T-helper 1 cell (primary cell): ENCODE measurements around the gene BRD9.
"Not testable (repeated sequence)": the region's sequence is repeated elsewhere in the genome, so short reads cannot be mapped to it uniquely, and the experiment has no call there.

Experiments used
- DNase-seq, 5 donors: peaks; one replicate each; pipeline ENCODE4 v3.0.0-alpha.2; 2012 to 2020

Gene BRD9

DNA sequence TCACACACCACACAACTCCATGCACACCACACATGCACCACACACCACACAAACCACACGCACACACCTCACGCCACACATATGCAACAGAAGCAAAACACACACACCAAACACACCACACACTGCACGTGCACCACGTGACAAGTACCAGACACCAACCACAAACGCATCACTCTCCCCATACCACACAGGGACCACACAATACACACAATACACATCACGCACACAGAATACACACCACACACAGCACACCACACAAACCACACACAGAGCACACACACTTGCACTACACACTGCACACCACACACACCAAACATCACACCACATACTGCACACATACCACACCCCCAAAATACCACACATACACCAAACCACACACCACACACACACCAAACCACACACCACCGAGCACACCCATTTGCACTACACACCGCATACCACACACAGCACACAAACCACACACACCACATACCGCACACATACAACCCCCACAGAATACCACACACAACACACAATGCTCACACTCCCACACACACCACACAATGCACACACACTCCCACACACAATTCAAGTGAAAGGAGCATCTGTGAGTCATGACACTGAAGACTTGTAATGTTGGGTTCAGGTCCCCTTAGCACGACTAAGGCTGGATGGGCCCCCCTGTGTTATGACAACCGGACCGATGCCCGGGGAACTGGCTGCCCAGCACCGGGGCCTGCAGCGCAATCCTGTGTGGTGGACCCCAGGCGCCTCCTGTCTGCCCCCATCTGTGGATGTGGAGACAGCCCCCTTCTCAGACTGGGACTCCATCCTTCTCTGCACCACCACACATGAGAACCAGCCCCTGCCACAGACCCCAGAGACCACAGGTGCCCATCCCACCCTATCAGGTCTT is 35.8 kb downstream of the BRD9 start:
- no peak for DNase-seq

DNA sequence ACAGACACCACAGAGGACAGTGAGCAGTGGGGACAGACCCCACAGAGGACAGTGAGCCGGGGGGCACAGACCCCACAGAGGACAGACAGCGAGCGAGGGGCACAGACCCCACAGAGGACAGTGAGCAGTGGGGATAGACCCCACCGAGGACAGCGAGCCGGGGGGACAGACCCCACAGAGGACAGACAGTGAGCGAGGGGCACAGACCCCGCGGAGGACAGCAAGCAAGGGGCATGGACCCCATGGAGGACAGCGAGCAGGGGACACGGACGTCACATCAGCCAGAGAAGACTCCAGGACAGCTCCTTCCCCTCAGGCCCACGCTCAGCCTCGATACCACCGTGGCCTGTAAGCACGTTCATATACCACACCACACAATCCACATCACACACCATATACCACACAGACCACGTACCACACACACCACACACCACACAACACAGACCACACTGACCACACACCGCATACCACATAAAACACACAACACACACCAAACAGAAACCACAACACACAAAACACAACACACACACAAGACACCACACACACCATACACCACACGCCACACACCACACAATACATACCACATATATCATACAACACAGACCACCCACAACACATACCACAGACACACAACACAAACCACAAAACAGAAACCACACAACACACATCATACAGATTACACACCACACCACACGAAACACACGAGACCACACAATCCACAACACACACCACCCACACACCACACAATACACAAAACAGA is 36.6 kb downstream of the BRD9 start:
- DNase-seq, result peak in 1 of 5 donors; percentile 27

DNA sequence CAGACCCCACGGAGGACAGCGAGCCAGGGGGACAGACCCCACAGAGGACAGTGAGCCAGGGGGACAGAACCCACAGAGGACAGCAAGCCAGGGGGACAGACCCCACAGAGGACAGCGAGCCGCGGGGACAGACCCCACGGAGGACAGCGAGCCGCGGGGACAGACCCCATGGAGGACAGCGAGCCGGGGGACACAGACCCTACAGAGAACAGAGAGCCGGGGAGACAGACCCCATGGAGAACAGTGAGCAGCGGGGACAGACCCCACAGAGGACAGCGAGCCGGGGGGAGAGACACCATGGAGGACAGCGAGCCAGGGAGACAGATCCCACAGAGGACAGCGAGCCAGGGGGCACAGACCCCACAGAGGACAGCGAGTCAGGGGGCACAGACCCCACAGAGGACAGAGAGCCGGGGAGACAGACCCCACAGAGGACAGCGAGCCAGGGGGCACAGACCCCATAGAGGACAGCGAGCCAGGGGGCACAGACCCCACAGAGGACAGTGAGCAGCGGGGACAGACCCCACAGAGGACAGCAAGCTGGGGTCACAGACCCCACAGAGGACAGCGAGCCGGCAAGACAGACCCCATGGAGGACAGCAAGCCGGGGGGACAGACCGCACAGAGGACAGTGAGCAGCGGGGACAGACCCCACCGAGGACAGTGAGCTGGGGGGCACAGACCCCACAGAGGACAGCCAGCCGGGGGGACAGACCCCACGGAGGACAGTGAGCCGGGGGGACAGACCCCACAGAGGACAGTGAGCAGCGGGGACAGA is 37.4 kb downstream of the BRD9 start:
- DNase-seq, result no peak

DNA sequence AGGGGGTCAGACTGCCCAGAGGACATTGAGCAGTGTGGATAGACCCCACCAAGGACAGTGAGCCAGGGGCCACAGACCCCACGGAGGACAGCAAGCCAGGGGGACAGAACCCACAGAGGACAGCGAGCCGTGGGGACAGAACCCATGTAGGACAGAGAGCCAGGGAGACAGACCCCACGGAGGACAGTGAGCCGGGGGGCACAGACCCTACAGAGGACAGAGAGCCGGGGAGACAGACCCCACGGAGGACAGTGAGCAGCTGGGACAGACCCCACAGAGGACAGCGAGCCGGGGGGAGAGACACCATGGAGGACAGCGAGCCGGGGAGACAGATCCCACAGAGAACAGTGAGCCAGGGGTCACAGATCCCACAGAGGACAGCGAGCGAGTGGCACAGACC is 38.4 kb downstream of the BRD9 start:
- DNase-seq, result no peak

DNA sequence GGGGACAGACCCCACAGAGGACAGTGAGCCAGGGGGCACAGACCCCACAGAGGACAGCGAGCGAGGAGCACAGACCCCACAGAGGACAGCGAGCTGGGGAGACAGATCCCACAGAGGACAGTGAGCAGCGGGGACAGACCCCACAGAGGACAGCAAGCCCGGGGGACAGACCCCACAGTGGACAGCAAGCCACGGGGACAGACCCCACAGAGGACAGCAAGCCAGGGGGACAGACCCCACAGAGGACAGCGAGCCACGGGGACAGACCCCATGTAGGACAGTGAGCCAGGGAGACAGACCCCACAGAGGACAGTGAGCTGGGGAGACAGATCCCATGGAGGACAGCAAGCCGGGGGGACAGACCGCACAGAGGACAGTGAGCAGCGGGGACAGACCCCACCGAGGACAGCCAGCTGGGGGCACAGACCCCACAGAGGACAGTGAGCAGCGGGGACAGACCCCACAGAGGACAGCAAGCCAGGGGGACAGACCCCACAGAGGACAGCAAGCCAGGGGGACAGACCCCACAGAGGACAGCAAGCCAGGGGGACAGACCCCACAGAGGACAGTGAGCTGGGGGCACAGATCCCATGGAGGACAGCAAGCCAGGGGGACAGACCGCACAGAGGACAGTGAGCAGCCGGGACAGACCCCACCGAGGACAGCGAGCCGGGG is 39.0 kb downstream of the BRD9 start:
- not testable (repeated sequence) for DNase-seq

DNA sequence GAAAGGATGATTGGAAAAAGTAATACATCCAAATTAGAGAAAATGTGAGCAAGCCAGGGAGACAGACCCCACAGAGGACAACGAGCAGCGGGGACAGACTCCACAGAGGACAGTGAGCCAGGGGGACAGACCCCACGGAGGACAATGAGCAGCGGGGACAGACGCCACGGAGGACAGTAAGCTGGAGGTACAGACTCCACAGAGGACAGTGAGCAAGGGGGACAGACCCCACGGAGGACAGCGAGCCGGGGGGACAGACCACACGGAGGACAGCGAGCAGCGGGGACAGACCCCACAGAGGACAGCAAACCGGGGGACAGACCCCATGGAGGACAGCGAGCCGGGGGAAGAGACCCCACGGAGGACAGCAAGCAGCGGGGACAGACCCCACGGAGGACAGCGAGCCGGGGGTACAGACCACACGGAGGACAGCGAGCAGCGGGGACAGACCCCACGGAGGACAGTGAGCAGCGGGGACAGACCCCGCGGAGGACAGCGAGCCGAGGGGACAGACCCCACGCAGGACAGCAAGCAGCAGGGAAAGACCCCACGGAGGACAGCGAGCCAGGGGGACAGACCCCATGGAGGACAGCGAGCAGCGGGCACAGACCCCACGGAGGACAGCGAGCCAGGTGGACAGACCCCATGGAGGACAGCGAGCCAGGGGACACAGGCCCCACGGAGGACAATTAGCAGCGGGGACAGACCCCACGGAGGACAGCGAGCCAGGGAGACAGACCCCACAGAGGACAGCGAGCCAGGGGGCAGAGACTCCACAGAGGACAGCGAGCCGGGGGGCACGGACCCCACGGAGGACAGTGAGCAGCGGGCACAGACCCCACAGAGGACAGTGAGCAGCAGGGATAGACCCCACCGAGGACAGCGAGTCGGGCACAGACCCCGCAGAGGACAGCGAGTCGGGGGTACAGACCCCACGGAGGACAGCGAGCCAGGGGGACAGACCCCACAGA is 39.9 kb downstream of the BRD9 start:
- DNase-seq, result no peak

DNA sequence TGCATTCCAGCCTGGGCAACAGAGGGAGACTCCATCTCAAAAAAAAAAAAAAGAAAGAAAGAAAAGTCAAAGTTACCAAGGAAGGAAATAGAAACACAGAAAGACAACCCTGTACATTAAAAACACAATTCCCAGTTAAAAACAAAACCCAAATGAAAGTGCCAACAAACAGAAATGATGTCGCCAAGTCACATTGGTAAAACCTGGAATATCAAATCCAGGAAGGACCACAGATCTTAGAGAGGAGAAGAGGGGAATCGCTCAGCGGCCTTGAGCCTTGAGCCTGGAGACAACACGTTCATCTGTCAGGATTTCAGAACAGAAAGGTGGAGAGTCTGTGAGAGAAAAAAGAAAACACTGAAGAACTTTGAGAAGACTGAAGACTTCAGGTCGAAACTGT is 40.6 kb downstream of the BRD9 start:
- no peak for DNase-seq

DNA sequence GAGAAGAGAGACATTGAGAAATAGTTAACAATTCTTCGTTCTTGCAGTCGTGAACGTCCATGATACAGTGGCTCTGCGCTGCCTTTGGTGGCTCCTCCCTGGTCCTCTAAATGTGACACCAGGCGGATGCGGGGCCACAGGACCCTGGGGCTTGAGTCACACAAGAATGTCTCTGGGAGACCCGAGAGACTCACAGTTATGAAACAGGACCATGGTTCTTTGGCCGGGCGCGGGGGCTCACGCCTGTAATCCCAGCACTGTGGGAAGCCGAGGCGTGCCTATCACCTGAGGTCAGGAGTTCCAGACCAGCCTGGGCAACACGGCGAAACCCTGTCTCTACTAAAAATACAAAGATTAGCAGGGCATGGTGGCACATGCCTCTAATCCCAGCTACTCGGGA is 41.0 kb downstream of the BRD9 start:
- DNase-seq, result no peak

DNA sequence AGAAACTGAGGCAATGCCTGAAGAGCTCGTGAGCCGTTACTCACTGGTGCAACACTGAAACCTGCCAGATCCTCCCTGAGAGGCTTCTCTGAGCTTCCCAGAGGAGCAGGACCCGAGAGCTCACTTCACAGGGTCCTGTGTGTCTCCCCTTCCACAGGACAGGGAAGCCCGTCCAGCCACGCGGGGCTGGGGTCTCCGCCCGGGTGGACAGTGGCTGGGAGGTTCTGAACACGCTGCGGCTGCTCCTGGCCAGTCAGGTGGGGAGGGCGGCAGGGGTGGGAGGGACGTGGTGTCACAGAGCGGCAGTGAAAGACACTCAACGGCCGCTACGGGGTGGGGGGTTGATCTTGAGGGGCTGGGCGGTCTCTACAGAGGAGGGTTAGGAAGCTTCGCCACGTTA is 41.5 kb downstream of the BRD9 start:
- DNase-seq, result no peak

DNA sequence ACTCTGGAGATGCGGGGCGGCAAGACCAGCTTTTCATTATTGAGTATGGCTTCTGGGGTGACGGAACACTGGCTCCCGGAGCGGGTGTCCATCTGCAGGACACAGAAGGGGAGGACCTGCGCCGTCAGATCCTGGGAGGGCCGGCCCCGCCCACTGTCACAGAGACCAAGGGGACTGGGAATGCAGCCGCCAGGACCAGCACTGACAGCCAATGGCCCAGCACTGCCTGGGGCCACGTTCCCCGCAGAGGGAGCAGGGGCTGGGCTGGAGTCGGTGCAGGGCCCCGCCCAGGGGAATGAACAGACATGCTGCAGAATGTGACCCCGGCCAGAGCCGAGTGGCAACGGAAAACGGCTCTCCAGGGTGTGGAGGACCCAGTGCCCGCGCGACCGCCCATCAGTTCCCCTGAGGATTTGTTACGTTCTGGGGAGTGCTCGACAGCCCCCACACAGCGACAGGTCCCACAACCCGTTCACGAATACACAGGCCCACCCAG is 42.0 kb downstream of the BRD9 start, which contains the start of gene ZDHHC11:
Gene ZDHHC11, minus strand, starts transcription at position 476 of the 496 bp plus-strand sequence. Its CDS starts 384 bp downstream, at position 92.
- no peak for DNase-seq

DNA sequence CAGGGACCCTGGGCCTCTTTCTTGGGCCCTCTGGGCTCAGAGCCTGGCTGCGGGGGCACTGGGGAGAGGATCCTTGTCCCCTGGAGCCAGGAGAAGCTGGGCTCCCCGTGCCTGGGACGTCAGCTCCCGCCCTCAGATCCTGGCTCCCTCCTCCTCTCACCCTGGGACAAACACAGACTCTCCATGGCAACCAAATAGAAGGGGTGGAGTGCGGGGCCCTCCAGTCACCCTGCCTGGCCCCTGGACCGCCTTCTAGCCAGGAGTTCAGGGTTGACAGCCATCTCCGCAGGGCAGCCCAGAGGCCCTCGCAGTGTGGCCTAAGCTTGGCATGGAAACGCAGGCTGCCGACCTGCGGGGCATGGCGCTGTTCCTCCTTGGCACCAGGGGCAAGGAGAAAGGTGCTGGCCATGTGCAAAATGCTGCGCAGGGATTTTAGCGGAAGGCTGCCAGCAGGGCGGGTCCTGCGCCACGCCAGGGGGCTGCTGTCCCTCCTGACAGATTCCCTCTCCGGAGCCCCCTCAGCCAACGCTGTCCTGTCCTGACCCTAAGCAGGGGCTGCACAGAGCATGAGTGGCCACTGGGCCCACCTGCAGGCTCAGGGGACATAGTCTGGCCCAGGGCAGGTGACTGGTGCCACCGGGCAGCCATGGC is 42.8 kb downstream of the BRD9 start:
- DNase-seq, result no peak

DNA sequence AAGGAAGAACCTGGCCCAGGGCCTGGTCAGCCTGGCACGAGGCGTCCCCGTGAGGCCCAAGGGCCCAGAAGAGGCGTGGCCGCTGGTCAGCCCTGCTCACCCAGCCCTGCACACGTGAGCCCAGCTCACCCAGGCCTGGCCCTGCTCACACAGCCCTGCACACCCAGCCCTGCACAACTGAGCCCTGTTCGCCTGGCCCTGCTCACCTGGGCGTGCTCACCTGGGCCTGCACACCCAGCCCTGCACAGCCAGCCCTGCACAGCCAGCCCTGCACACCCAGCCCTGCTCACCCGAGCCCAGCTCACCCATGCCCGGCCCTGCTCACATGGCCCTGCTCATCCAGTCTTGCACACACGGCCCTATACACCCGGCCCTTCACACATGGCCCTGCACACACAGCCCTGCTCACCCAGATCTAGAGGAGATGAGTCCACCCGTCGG is 43.9 kb downstream of the BRD9 start:
- DNase-seq, result no peak

DNA sequence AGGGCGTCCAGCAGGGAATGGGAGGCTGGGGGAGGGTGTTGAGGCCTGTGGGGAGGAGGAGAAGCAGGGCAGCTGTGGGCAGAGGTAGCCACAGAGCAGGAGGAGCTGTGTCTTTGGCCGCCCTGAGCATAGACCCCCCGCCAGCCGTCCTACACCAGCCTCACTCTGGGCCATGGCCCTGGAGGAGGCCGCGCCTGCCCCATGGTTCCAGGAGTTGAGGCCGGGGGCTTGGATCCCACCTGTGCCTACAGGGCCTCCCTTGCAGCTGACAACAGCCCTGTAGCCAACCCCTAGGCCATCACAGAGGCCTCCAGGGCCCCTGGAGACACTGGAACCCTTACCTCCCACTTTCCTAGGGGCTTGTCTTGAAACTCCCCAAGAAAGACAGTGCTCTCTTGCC is 44.9 kb downstream of the BRD9 start:
- not testable (repeated sequence) for DNase-seq

DNA sequence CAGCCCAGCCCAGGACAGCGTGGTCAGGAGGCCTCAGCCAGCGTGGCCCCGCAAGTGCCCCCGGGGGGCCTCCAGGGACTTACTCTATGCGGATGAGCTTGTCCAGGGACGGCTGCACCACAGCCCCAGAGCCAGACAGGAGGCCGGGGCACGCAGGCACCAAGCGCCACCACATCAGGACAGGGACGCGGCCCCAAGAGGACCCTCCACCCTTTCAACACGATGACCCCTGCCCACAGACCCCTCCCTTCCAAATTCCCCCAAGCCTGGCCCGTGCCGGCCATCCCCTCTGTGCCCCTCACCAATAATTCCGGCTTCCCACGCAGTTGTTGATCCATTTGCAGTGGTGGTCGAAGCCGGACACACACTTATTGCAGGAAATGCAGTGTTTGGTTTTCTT is 45.4 kb downstream of the BRD9 start:
- not testable (repeated sequence) for DNase-seq

DNA sequence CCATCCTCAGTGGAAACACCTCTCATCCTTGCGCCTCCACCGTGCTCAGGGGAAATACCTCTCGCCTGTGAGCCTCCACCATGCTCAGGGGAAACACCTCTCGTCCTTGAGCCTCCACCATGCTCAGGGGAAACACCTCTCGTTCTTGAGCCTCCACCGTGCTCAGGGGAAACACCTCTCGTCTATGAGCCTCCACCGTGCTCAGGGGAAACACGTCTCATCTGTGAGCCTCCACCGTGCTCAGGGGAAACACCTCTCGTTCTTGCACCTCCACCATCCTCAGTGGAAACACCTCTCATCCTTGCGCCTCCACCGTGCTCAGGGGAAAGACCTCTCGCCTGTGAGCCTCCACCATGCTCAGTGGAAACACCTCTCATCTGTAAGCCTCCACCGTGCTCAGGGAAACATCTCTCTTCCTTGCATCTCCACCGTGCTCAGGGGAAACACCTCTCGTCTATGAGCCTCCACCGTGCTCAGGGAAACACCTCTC is 46.0 kb downstream of the BRD9 start:
- peak in 1 of 5 donors; percentile 56 for DNase-seq

DNA sequence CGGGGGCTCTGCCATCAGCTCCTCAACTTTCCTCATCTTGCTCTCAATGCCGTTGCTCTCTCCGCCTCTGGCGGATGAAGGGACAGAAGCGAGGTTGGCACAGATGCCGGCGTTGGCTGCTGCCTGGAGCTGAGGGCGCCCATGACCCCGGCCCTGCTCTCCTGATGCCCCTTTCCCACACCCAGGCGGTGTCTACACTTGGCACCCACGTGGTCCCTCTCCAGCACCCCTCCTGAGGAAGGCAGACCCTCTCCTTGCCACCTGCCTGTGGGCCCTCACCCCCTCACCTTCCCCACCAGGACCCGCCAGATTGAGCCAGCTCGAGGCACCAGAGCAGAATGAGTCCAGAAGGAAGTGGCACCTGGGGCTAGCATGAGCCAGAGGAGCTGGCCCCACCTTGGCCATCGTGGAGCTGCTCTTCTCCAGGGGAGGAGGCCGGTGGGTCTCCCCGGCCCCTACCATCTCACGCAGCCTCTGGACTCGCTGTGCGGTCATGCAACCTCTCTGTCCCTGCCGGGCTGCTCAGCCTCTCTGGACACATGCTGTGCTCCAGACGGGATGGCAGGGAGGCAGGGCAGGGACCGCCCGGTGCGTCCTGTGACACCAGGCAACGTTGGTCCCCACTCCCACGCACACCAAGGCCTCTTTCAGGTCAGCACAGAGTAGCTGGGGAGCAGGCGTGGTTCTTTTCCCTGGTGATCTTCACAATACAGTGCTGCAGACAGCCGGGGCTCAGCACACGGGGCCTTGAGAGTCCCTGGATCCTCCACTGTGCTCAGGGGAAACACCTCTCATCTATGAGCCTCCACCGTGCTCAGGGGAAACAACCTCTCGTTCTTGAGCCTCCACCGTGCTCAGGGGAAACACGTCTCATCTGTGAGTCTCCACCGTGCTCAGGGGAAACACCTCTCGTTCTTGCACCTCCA is 46.7 kb downstream of the BRD9 start:
- not testable (repeated sequence) for DNase-seq

DNA sequence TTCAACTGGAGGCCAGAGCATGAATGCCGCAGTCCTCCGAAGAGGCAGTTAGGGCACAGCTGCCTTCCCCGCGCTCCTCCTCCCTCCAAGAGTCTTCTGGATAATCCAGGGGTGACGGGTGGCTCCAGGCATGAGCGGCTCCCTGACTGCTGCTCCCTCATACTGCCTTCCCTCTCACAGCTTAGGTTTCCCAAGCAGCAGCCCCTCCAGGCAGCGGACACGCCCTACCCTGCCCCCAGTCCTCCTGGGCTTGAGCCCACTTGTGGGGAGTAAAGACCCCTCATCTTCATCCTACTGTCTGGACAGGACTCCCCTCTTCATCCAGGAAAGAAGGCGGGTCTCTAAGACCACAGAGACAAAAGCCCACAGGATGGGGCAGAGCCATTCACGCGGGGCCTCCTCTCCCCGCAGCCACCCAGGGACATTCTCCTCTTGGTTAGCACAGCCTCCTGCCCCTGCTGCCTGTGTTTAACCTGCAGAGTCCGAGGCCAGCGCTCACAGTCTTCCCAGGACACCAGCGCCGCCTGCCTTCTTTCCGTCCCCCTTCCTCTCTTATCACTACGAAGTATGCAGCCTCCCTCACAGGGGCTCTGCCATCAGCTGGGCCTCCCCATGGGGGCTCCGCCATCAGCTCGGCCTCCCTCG is 47.4 kb downstream of the BRD9 start:
- DNase-seq, result not testable (repeated sequence)

DNA sequence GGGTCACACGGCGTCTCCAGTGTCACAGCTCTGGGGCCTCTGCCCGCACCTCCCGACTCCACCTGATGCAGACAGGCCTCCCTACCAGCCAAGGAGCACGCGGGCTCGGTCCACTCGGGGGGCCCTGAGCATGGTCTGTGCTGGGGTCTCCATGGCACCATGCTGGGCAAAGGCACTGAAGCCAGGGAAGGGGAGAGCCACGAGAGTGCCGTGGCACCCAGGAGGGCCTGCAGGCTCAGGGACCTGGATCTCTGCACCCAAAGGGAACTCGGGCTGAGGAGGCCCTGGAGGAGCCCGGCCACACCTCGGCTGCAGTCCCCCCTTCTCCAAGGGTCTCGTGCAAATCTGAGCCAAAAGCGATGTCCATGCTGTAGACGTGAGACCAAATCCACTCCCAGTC is 48.2 kb downstream of the BRD9 start:
- not testable (repeated sequence) for DNase-seq
